PFSK-1 (cell line): ENCODE results near the gene STAT2.

ENCODE experiments used
- FOXP2 ChIP-seq: optimal IDR thresholded peaks from 2 replicates; pipeline ENCODE3; 2011; ENCODE audit warnings: borderline replicate concordance, control low read depth, inconsistent platforms; ENCODE audit not compliant: insufficient read depth; ENCODE audit errors: extremely low read length, extremely low read depth
- POLR2AphosphoS5 ChIP-seq: IDR thresholded peaks from 2 replicates; pipeline ENCODE4 v1.6.1; 2012; ENCODE audit warnings: low read depth, mild to moderate bottlenecking, control low read depth, low read length, moderate library complexity
- REST ChIP-seq, 2 experiments: IDR thresholded peaks; 2 replicates each; pipeline versions ENCODE4 v1.6.1 to v1.8.0; 2011 to 2012; ENCODE audit warnings: low read depth in 2 of 2, low read length in 2 of 2, control low read depth in 1 of 2, inconsistent platforms in 1 of 2, mild to moderate bottlenecking in 1 of 2, moderate library complexity in 1 of 2; ENCODE audit not compliant: insufficient read depth in 1 of 2
- SIN3A ChIP-seq: IDR thresholded peaks from 2 replicates; pipeline ENCODE4 v1.6.1; 2012; ENCODE audit warnings: mild to moderate bottlenecking, low read length, moderate library complexity, borderline replicate concordance; ENCODE audit not compliant: insufficient read depth
- TAF1 ChIP-seq: IDR thresholded peaks from 2 replicates; pipeline ENCODE4 v1.6.1; 2012; ENCODE audit warnings: low read length, control low read depth, borderline replicate concordance; ENCODE audit not compliant: insufficient read depth

STAT2 gene

DNA sequence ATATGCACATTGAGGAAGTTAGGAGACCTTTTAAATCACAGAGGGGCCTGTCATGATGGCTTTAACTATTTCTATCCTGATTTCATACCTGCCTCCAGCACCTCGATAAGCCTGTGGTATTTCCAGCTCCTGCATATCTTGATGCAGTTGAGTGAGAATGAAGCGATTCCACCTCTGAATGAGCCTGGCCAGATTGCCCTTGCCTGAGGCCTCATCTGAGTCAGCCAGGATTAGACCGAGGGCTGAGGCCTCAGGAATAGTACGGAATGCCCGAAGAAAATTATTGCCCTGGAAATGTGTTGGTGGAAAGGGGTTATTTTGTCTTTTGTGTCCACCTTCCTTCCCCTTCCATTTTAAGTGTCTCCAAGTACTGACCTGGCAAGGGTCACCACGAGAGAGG, 35.7 kb downstream of the STAT2 start:
- no peak for TF ChIP-seq REST (IDR thresholded peaks at IDR 0.05; ENCODE audit: insufficient read depth in 1 of 2, low read depth in 2 of 2, low read length in 2 of 2)
- no peak for TF ChIP-seq POLR2AphosphoS5
- no peak for TF ChIP-seq SIN3A
- TF ChIP-seq TAF1: no peak

- TF ChIP-seq FOXP2 (no peak), POLR2AphosphoS5 (no peak), SIN3A (no peak), TAF1 (no peak), REST (IDR thresholded peaks at IDR 0.05; ENCODE audit: insufficient read depth in 1 of 2, low read depth in 2 of 2, low read length in 2 of 2) (no peak)
Observed at GRCh38 chr12:56321027-56321426, 38.9 kb downstream of the STAT2 start.

DNA sequence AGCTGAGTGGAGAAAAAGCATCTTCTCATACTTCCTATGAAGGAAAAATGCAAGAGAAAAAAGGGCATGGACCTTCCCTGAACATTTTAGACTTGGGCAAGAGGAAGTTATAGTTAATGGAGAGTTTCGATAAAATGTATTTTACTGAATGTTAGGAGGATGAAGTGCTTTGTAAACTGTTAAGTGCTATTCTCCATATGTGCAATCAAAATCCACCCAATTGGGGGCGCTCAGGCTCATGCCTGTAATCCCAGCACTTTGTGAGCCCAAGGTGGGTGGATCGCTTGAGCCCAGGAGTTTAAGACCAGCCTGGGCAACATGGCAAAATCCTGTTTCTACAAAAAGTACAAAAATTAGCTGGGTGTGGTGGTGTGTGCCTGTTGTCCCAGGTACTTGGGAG, 42.2 kb downstream of the STAT2 start:
- no peak for TF ChIP-seq REST (IDR thresholded peaks at IDR 0.05; ENCODE audit: insufficient read depth in 1 of 2, low read depth in 2 of 2, low read length in 2 of 2)
- TF ChIP-seq SIN3A: no peak
- no peak for TF ChIP-seq POLR2AphosphoS5
- TF ChIP-seq FOXP2: no peak
- no peak for TF ChIP-seq TAF1

DNA sequence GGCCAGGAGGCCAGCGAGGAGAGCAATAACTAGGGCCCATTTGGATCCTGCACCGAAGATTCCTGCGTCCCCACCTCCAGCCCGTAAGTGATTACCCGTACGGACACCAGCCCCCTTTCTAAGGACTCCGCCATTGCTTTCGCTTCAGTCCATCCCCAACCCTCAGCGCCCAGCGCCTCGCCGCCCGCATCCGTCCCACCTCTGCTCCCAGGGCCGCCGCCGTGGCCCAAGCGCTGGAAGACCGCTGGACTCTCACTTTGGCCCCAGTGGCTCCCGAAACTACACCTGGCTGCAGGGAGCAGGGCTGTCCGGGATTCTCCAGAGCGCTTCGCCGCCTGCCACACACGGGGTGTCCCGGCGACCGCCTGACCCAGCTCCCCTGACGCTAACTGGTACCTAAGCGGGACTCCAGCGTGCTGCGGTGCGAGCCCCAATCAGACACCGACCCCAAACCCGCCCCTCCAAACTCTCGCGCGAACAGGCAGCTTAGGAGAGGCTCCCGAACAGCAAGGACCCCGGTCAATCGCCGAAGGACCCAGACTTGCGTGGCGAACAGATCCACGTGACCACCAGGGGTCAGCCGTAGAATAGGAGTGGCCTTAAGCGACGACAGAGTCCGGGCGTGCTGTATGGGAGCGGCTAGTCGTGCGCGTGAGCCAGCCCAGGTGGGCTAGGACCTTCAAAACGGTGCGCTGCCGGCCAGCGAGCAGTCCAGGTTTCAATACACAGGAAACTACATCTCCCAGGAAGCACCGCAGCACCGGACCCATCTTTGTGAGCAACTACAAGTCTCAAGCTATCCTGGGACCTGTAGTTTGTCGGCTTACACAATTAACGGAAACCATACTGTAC, 44.1 kb downstream of the STAT2 start, which contains the start of gene CNPY2:
CNPY2 (minus strand) TSS at position 367 of the 852 bp plus-strand sequence. CDS start 771 bp downstream, outside the sequence.
- TF ChIP-seq SIN3A: no peak
- TF ChIP-seq FOXP2: peak; percentile 74
- TF ChIP-seq TAF1: peak; percentile 58
- peak; percentile 76 for TF ChIP-seq POLR2AphosphoS5
- no peak for TF ChIP-seq REST (IDR thresholded peaks at IDR 0.05; ENCODE audit: insufficient read depth in 1 of 2, low read depth in 2 of 2, low read length in 2 of 2)
